SK-N-MC (cell line): ENCODE data around the gene FOXP1.

ENCODE experiments used
- DNase-seq: peaks from one replicate; pipeline ENCODE4 v3.0.0-alpha.2; 2011; ENCODE audit warnings: low read depth, low spot score
- H3K27ac ChIP-seq: fragments of 200-600 bp; sonication (generic); 2 replicates; pipeline ENCODE4 v1.5.1; 2016; ENCODE audit warnings: mixed run types
- H3K36me3 ChIP-seq: fragments of 200-600 bp; sonication (generic); 2 replicates; pipeline ENCODE4 v1.6.1; 2017; ENCODE audit warnings: antibody characterized with exemption, low read length, mixed read lengths; ENCODE audit not compliant: insufficient read depth
- H3K4me3 ChIP-seq: fragments of 200-600 bp; sonication (generic); 2 replicates; pipeline ENCODE4 v1.5.1; 2016
- H3K9ac ChIP-seq: fragments of 200-600 bp; sonication (generic); 2 replicates; pipeline ENCODE4 v1.8.0; 2017; ENCODE audit warnings: mixed run types, mixed read lengths; ENCODE audit not compliant: insufficient read length
- H3K9me3 ChIP-seq: fragments of 200-600 bp; sonication (generic); 2 replicates; pipeline ENCODE4 v1.6.1; 2017; ENCODE audit warnings: low read depth, mild to moderate bottlenecking, antibody characterized with exemption, low read length, moderate library complexity, mixed read lengths
- EZH2 ChIP-seq: fragments of 200-600 bp; sonication (generic); IDR thresholded peaks from one replicate; pipeline ENCODE4 v1.6.1; 2017; ENCODE audit warnings: antibody characterized with exemption
- FOXP2 ChIP-seq: optimal IDR thresholded peaks from 2 replicates; pipeline ENCODE3; 2011; ENCODE audit warnings: mild to moderate bottlenecking, moderate library complexity; ENCODE audit not compliant: insufficient read depth; ENCODE audit errors: extremely low read length, control extremely low read depth
- POLR2AphosphoS5 ChIP-seq: IDR thresholded peaks from 2 replicates; pipeline ENCODE4 v1.6.1; 2012; ENCODE audit warnings: mild to moderate bottlenecking, low read depth, low read length, borderline replicate concordance

The FOXP1 gene

GRCh38 chr3:71521940-71522876 lies 61.3 kb downstream of the FOXP1 start:
- H3K27ac ChIP-seq, result peak overlapping the region; percentile 57; the same call in 1 of the 2 replicates
- no peaks in the 10 kb centered on the region for H3K36me3 ChIP-seq
- H3K9me3 ChIP-seq, result no peaks in the 10 kb centered on the region
- H3K4me3 ChIP-seq, result no peak overlapping the region
- H3K9ac ChIP-seq, result no peak overlapping the region
- no peak for DNase-seq
- TF ChIP-seq EZH2, result no peak

GRCh38 chr3:71521021-71521352 lies 62.5 kb downstream of the FOXP1 start:
- Histone ChIP-seq H3K9ac (no peak overlapping the region), H3K9me3 (no peaks in the 10 kb centered on the region), H3K4me3 (no peak overlapping the region), H3K36me3 (no peaks in the 10 kb centered on the region), H3K27ac (no peak overlapping the region)
- no peak for DNase-seq
- TF ChIP-seq EZH2 (no peak), FOXP2 (no peak), POLR2AphosphoS5 (no peak)

- H3K27ac ChIP-seq, result no peak overlapping the region
- no peak overlapping the region for H3K4me3 ChIP-seq
- DNase-seq, result no peak
- no peaks in the 10 kb centered on the region for H3K9me3 ChIP-seq
- TF ChIP-seq EZH2, result no peak
- TF ChIP-seq POLR2AphosphoS5, result no peak
- TF ChIP-seq FOXP2, result no peak
- H3K9ac ChIP-seq, result no peak overlapping the region
- H3K36me3 ChIP-seq, result no peaks in the 10 kb centered on the region
These were observed 63.1 kb downstream of the FOXP1 start for GRCh38 chr3:71520161-71521020.

DNA sequence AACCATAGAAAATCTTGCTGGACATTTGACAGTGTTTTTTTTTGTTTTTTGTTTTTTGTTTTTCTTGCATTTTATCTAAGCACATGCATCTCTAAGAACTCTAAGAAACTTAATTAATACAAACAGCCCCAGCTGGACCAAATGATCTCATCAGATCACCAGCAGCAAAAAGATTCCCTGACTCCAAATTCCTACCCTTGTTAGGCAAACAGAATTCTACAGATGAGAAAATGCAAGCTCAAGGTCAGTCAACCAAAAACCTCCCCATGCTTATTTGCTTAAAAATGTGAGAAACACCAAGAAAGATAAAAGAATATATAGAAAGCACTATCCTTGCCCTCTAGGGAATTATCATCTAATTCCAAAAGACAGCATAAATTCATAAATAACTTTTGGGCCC lies 65.4 kb downstream of the FOXP1 start:
- TF ChIP-seq FOXP2 (no peak), POLR2AphosphoS5 (no peak), EZH2 (no peak)

GRCh38 chr3:71517271-71517791 lies 66.2 kb downstream of the FOXP1 start:
- TF ChIP-seq POLR2AphosphoS5, result no peak
- TF ChIP-seq FOXP2, result no peak
- TF ChIP-seq EZH2, result no peak
- H3K4me3 ChIP-seq, result no peak overlapping the region
- H3K36me3 ChIP-seq, result no peaks in the 10 kb centered on the region
- no peak overlapping the region for H3K27ac ChIP-seq
- no peak overlapping the region for H3K9ac ChIP-seq
- no peak for DNase-seq
- no peaks in the 10 kb centered on the region for H3K9me3 ChIP-seq

More for the DNA sequence above, 65.4 kb downstream of the FOXP1 start:
- no peaks in the 10 kb centered on the region for H3K9me3 ChIP-seq
- H3K36me3 ChIP-seq, result no peaks in the 10 kb centered on the region
- DNase-seq, result no peak
- H3K4me3 ChIP-seq, result no peak overlapping the region
- no peak overlapping the region for H3K9ac ChIP-seq
- H3K27ac ChIP-seq, result no peak overlapping the region

DNA sequence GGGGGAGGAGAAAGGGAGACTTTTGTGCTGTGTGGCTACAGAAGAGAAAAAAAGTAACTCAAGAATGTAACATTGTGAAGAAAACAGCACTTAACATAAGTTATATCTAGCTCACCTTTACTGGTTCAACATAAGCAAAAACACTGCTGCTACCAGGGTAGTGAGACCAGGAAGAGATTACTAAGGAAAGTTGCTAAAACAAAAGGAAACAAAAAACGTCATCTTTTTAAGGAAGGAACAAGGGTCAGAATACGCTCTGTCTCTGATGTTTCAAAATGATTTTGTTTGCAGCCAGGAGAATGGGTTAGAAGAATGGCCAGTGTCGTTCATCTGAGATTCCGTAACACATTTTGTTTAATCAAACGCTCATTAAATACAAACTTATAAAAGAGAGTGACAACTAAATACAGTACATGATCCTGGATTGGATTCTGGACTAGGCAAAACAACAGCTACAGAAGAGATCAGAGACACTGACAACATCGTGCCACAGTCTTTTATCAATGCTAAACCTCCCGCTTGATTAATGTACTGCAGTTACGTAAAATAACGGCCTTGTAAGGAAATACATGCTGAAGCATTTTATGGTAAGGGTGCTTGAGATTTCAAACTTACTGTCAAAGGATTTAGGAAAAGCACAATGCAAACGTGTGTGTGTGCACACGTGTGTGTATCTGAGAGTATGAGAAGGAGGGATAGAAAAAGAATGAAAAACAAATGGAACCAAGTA lies 67.7 kb downstream of the FOXP1 start:
- no peaks in the 10 kb centered on the region for H3K9me3 ChIP-seq
- H3K4me3 ChIP-seq, result no peak overlapping the region
- no peak overlapping the region for H3K27ac ChIP-seq
- DNase-seq, result no peak
- no peaks in the 10 kb centered on the region for H3K36me3 ChIP-seq
- no peak for TF ChIP-seq EZH2
- TF ChIP-seq POLR2AphosphoS5, result no peak
- no peak for TF ChIP-seq FOXP2
- no peak overlapping the region for H3K9ac ChIP-seq

DNA sequence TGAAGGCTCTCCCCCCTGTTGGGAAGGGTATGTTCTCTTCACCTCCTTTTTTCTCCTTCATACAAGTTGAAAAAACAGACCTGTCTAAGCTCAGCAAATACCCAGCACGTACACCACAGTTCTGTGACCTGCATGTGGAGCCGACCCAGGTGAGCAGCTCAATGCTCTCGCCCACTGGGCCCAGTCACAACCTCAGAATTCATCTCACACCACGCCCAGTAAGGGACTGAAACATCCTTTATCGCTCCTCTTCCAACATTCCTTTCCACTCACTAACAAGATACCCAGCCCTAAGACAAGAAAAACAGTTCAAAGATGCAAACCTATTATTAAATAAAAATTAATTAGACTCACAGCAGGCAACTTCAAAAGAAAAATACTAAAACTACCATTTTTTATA lies 68.9 kb downstream of the FOXP1 start:
- Histone ChIP-seq H3K27ac (no peak overlapping the region), H3K4me3 (no peak overlapping the region), H3K9me3 (no peaks in the 10 kb centered on the region), H3K36me3 (no peaks in the 10 kb centered on the region), H3K9ac (no peak overlapping the region)
- TF ChIP-seq POLR2AphosphoS5 (no peak), FOXP2 (no peak), EZH2 (no peak)
- DNase-seq, result no peak

DNA sequence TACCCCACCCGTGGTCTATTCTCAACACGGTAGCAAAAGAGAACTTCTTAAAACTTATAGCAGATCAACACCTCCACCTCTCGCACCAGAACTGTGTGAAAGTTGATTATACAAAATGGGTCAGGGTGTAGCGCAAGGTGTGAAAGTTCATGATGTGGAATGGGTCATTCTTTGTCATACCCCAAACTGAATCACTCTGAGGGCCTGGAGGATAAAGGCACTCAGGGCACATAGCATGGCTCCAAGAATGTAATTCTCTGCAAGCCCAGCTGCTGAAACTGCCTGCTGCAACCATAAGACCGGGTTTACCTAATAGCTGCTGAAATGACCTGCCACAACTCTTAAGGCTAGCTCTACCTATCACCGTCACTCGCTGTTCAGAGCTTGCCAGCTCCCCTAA lies 70.0 kb downstream of the FOXP1 start:
- no peak overlapping the region for H3K9ac ChIP-seq
- H3K27ac ChIP-seq, result no peak overlapping the region
- H3K9me3 ChIP-seq, result no peaks in the 10 kb centered on the region
- H3K36me3 ChIP-seq, result no peaks in the 10 kb centered on the region
- no peak overlapping the region for H3K4me3 ChIP-seq
- no peak for TF ChIP-seq POLR2AphosphoS5
- TF ChIP-seq FOXP2, result no peak
- TF ChIP-seq EZH2, result no peak
- DNase-seq, result no peak
